SK-N-MC (cell line): ENCODE results near the gene CIB2.

ENCODE experiments used
- DNase-seq: peaks from one replicate; pipeline ENCODE4 v3.0.0-alpha.2; 2011; ENCODE audit warnings: low read depth, low spot score
- H3K27ac ChIP-seq: fragments of 200-600 bp; sonication (generic); 2 replicates; pipeline ENCODE4 v1.5.1; 2016; ENCODE audit warnings: mixed run types
- H3K36me3 ChIP-seq: fragments of 200-600 bp; sonication (generic); 2 replicates; pipeline ENCODE4 v1.6.1; 2017; ENCODE audit warnings: antibody characterized with exemption, low read length, mixed read lengths; ENCODE audit not compliant: insufficient read depth
- H3K4me3 ChIP-seq: fragments of 200-600 bp; sonication (generic); 2 replicates; pipeline ENCODE4 v1.5.1; 2016
- H3K9ac ChIP-seq: fragments of 200-600 bp; sonication (generic); 2 replicates; pipeline ENCODE4 v1.8.0; 2017; ENCODE audit warnings: mixed run types, mixed read lengths; ENCODE audit not compliant: insufficient read length
- H3K9me3 ChIP-seq: fragments of 200-600 bp; sonication (generic); 2 replicates; pipeline ENCODE4 v1.6.1; 2017; ENCODE audit warnings: low read depth, mild to moderate bottlenecking, antibody characterized with exemption, low read length, moderate library complexity, mixed read lengths
- EZH2 ChIP-seq: fragments of 200-600 bp; sonication (generic); IDR thresholded peaks from one replicate; pipeline ENCODE4 v1.6.1; 2017; ENCODE audit warnings: antibody characterized with exemption
- FOXP2 ChIP-seq: optimal IDR thresholded peaks from 2 replicates; pipeline ENCODE3; 2011; ENCODE audit warnings: mild to moderate bottlenecking, moderate library complexity; ENCODE audit not compliant: insufficient read depth; ENCODE audit errors: extremely low read length, control extremely low read depth
- POLR2AphosphoS5 ChIP-seq: IDR thresholded peaks from 2 replicates; pipeline ENCODE4 v1.6.1; 2012; ENCODE audit warnings: mild to moderate bottlenecking, low read depth, low read length, borderline replicate concordance

CIB2 gene

GRCh38 chr15:78131295-78132061 lies at the start of gene CIB2:
Gene CIB2 (minus strand): TSS chr15:78131445. CDS start chr15:78131215, 230 bp downstream.
- no peak within 1 kb of the TSS for H3K27ac ChIP-seq
- DNase-seq = no peak
- TF ChIP-seq POLR2AphosphoS5 (peak; percentile 63), FOXP2 (no peak)
- peak within 1 kb of the TSS; percentile 92 for H3K9ac ChIP-seq
- H3K4me3 ChIP-seq = peak within 1 kb of the TSS; percentile 91
- H3K36me3 ChIP-seq = no peaks in the 10 kb centered on the region
- H3K9me3 ChIP-seq = no peaks in the 10 kb centered on the region

DNA sequence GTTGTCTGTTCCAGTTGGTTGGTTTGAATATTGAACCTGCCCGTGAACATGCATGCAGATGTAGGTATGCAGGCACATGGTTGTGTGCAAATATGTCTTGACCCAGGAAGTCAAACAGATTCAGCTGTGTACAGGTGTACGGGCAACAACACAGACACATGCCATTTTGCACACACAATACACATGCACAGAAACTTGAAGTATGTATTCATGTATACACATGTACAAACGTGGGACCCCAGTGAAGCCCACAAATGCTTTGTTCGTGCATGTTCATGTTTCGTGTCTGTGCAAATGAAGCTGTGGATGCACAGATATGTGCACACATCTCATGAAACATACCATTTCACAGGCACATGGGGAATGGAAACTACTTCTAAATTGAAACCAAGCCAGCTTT lies 48.7 kb upstream of the CIB2 start:
- no peak overlapping the region for H3K27ac ChIP-seq
- H3K9me3 ChIP-seq = no peaks in the 10 kb centered on the region
- TF ChIP-seq POLR2AphosphoS5 (no peak), EZH2 (no peak), FOXP2 (no peak)
- H3K36me3 ChIP-seq = no peaks in the 10 kb centered on the region
- H3K9ac ChIP-seq = no peak overlapping the region
- no peak for DNase-seq
- no peak overlapping the region for H3K4me3 ChIP-seq

- no peak for TF ChIP-seq FOXP2
- no peak for TF ChIP-seq POLR2AphosphoS5
- TF ChIP-seq EZH2 = no peak
These were observed 48.1 kb upstream of the CIB2 start for GRCh38 chr15:78179286-78179840.

GRCh38 chr15:78178064-78178463 lies 46.8 kb upstream of the CIB2 start:
- no peaks in the 10 kb centered on the region for H3K36me3 ChIP-seq
- no peak overlapping the region for H3K27ac ChIP-seq
- no peak overlapping the region for H3K4me3 ChIP-seq
- H3K9ac ChIP-seq = no peak overlapping the region
- DNase-seq = no peak
- TF ChIP-seq FOXP2 = no peak
- no peak for TF ChIP-seq POLR2AphosphoS5
- TF ChIP-seq EZH2 = no peak
- no peaks in the 10 kb centered on the region for H3K9me3 ChIP-seq

More at GRCh38 chr15:78179286-78179840, 48.1 kb upstream of the CIB2 start:
- Histone ChIP-seq H3K9ac (no peak overlapping the region), H3K27ac (no peak overlapping the region), H3K4me3 (no peak overlapping the region), H3K36me3 (no peaks in the 10 kb centered on the region), H3K9me3 (no peaks in the 10 kb centered on the region)
- no peak for DNase-seq

DNA sequence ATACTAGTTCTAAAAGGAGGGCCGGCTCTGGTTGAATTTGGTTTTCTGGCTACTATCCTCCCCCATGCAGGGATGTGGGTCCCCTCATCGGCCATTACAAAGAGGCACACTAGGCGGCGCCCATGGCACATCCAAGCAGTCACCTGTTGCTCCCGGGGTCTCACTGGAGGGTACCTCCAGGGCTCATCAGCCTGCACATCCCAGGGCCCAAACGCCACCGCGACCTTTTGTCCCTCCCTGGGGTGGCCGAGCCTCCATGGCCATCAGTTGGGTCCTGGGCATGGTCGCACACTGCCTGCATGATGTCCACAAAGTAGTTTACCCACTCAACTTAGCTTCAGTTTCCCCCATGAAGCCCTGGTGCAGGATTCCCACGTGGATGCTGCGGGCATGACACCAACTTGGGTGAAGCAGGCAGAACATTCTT lies 46.2 kb upstream of the CIB2 start:
- no peak for DNase-seq
- H3K9me3 ChIP-seq = no peaks in the 10 kb centered on the region
- H3K36me3 ChIP-seq = peaks cover 2% of the 10 kb centered on the region; the same call in 1 of the 2 replicates
- no peak overlapping the region for H3K9ac ChIP-seq
- no peak overlapping the region for H3K4me3 ChIP-seq
- H3K27ac ChIP-seq = no peak overlapping the region
- no peak for TF ChIP-seq EZH2
- TF ChIP-seq FOXP2 = no peak
- no peak for TF ChIP-seq POLR2AphosphoS5

GRCh38 chr15:78175330-78175729 lies 44.1 kb upstream of the CIB2 start:
- Histone ChIP-seq H3K4me3 (no peak overlapping the region), H3K9ac (no peak overlapping the region), H3K27ac (no peak overlapping the region), H3K36me3 (peaks cover 23% of the 10 kb centered on the region), H3K9me3 (no peaks in the 10 kb centered on the region)
- DNase-seq = no peak
- no peak for TF ChIP-seq FOXP2
- TF ChIP-seq POLR2AphosphoS5 = no peak
- TF ChIP-seq EZH2 = no peak

DNA sequence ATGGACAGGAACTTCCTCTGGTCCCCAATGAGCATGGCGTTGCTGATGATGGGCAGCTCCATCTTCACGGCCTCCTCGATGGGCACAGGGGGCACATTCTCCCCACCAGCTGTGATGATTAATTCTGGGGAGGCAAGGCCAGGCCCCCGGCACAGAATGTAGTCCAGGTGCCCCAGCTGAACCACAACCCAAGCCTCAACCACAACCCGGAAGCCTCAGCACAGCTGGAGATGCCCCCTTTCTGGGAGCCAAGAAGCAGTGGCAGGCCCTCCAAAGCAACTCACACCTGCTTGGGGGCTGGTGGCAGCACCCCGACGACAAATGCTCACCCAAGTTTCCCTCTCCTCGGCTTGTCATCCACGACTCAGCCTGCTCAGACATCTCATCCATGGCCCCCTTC lies 43.2 kb upstream of the CIB2 start:
- no peak for DNase-seq
- Histone ChIP-seq H3K9me3 (no peaks in the 10 kb centered on the region), H3K9ac (no peak overlapping the region), H3K27ac (no peak overlapping the region), H3K4me3 (no peak overlapping the region), H3K36me3 (peaks cover 31% of the 10 kb centered on the region)
- no peak for TF ChIP-seq POLR2AphosphoS5
- no peak for TF ChIP-seq FOXP2

DNA sequence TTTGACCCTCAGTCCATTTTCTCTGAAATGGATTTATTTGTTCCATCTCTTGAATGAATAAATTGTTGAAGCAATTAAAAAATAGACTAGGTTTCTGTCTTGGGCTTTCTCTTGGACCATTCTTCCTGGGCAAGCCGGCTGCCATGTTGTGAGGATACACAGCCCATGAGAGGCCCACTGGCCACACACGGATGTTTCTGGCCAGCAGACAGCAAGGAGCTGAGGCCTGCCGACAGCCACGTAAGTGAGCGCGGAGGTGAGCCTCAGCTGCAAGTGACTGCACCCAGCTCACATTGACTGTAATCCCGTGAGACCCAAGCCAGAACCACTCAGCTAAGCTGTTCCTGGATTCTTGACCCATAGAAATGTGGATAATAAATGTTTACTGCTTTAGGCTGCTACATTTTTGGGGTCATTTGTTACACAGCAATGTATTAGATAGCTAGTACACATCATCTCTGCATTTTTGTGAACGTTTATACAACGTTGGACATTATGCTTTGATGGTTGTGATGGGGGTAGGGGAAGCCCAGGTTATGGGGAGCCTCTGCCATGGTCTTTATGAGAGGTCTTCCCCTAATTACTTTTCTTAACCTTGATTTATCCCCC lies 40.7 kb upstream of the CIB2 start:
- peaks cover 51% of the 10 kb centered on the region for H3K36me3 ChIP-seq
- no peak overlapping the region for H3K27ac ChIP-seq
- no peak overlapping the region for H3K9ac ChIP-seq
- no peak overlapping the region for H3K4me3 ChIP-seq
- DNase-seq = no peak
- TF ChIP-seq POLR2AphosphoS5 = no peak
- no peak for TF ChIP-seq EZH2
- no peak for TF ChIP-seq FOXP2
- H3K9me3 ChIP-seq = no peaks in the 10 kb centered on the region
